Sigmoid colon (tissue), 7 donors: ENCODE results near the gene MTF1. TPM values are rescaled to one million over a fixed set of nuclear protein-coding genes. Genes with fewer than 3 reads are reported as not detected.

Experiments
- DNase-seq: peaks from one replicate; pipeline ENCODE4 v3.0.0-alpha.2; 2019
- H3K27ac ChIP-seq, 4 donors: fragments of 200-600 bp; sonication (generic); one replicate each; pipeline ENCODE4 v1.5.1; 2016 to 2019; ENCODE audit warnings: mild to moderate bottlenecking in 1 of 4
- H3K27me3 ChIP-seq, 3 donors: fragments of 200-600 bp; sonication (generic); one replicate each; pipeline ENCODE4 v1.5.1; 2019; ENCODE audit warnings: mild to moderate bottlenecking in 1 of 3
- H3K36me3 ChIP-seq, 4 donors: fragments of 200-600 bp; sonication (generic); one replicate each; pipeline ENCODE4 v1.5.1; 2016 to 2019
- H3K4me1 ChIP-seq, 4 donors: fragments of 200-600 bp; sonication (generic); one replicate each; pipeline ENCODE4 v1.5.1; 2017 to 2019
- H3K4me3 ChIP-seq, 4 donors: fragments of 200-600 bp; sonication (generic); one replicate each; pipeline ENCODE4 v1.5.1; 2017 to 2019; ENCODE audit warnings: mild to moderate bottlenecking in 2 of 4, moderate library complexity in 1 of 4
- H3K9me3 ChIP-seq, 4 donors: fragments of 200-600 bp in 3 of 4; sonication (generic) in 3 of 4; one replicate each; pipeline versions ENCODE4 v1.5.1 to v1.6.1; 2013 to 2019
- CTCF ChIP-seq, 4 experiments: fragments of 450-650 bp in 3 of 4; fragments of 200-600 bp in 1 of 4; IDR thresholded peaks; one replicate each; pipeline ENCODE4 v1.5.1; 2016 to 2019; ENCODE audit warnings: antibody characterized with exemption in 4 of 4, mild to moderate bottlenecking in 3 of 4, moderate library complexity in 2 of 4
- EP300 ChIP-seq, 4 donors: sonication (generic); formaldehyde crosslinking; IDR thresholded peaks; one replicate each; pipeline ENCODE4 v1.6.1; 2017; ENCODE audit warnings: antibody characterized with exemption in 4 of 4
- POLR2A ChIP-seq, 2 donors: fragments of 450-650 bp; IDR thresholded peaks; one replicate each; pipeline ENCODE4 v1.6.1; 2016; ENCODE audit warnings: antibody characterized with exemption in 2 of 2, mild to moderate bottlenecking in 2 of 2, moderate library complexity in 2 of 2
- POLR2AphosphoS5 ChIP-seq, 4 donors: sonication (generic); formaldehyde crosslinking; IDR thresholded peaks; one replicate each; pipeline ENCODE4 v1.6.1; 2017; ENCODE audit warnings: antibody characterized with exemption in 4 of 4
- WGBS, 2 donors: extraction: QIAGEN DNeasy Blood & Tissue Kit; methylation state at CpG; one replicate each; pipeline ENCODE4 v1.1.7; 2013; 5-methylcytosine and 5-hydroxymethylcytosine counted together
- intact Hi-C: fragments of 100-400 bp; cut with DNase I; formaldehyde crosslinking; loops from one replicate; pipeline ENCODE4 v1.15.1; 2023
- polyA plus RNA-seq, 3 donors: library from polyadenylated mRNA; stranded (reverse); fragments of 200-250 nt; gene quantifications; one replicate each; pipeline ENCODE4 v1.2.3, GENCODE V29; 2013
- total RNA-seq, 4 donors: library from RNA; depleted of rRNA; stranded (reverse); fragments of >200 nt; gene quantifications; one replicate each; pipeline ENCODE4 v1.1.0, GENCODE V29; 2016
- donor health status: healthy with polysubstance abuse.
- donor health status: Bipolar disorder and iron deficiency.
- donor health status: healthy.

The MTF1 gene
- total and polyA plus RNA-seq, 7 donors = 2.4 to 8.6 (median 4.4) TPM

GRCh38 chr1:37767488-37767887 is 91.9 kb downstream of the MTF1 start:
- no peak for DNase-seq
- Histone ChIP-seq H3K4me3 (no peak overlapping the region), H3K4me1 (no peaks in the 10 kb centered on the region), H3K9me3 (no peaks in the 10 kb centered on the region), H3K27me3 (peaks cover 23 to 77% (median 40%) of the 10 kb centered on the region in 3 donors), H3K27ac (no peak overlapping the region), H3K36me3 (no peaks in the 10 kb centered on the region)
- WGBS, 2 donors = 8 to 35% methylated on average over 2 of the region's 2 CpGs
- intact Hi-C loops = no loop called here
- TF ChIP-seq CTCF (IDR thresholded peaks at IDR 0.05) = no peak
- no peak for TF ChIP-seq EP300 (IDR thresholded peaks at IDR 0.05)
- no peak for TF ChIP-seq POLR2A (IDR thresholded peaks at IDR 0.05)
- TF ChIP-seq POLR2AphosphoS5 (IDR thresholded peaks at IDR 0.05) = no peak

GRCh38 chr1:37765916-37766664 is 93.3 kb downstream of the MTF1 start:
- H3K27ac ChIP-seq = no peak overlapping the region
- DNase-seq = no peak
- H3K4me1 ChIP-seq = no peaks in the 10 kb centered on the region
- H3K4me3 ChIP-seq = no peak overlapping the region
- H3K36me3 ChIP-seq = no peaks in the 10 kb centered on the region
- H3K9me3 ChIP-seq = no peaks in the 10 kb centered on the region
- H3K27me3 ChIP-seq = peaks cover 23 to 91% (median 48%) of the 10 kb centered on the region in 3 donors
- intact Hi-C loops = no loop called here
- WGBS, 2 donors = 5 to 10% methylated on average over 27 of the region's 27 CpGs
- TF ChIP-seq POLR2AphosphoS5 (IDR thresholded peaks at IDR 0.05) (no peak), CTCF (IDR thresholded peaks at IDR 0.05) (no peak), POLR2A (IDR thresholded peaks at IDR 0.05) (no peak), EP300 (IDR thresholded peaks at IDR 0.05) (no peak)

GRCh38 chr1:37764888-37765441 is 94.4 kb downstream of the MTF1 start, which contains the start of gene EPHA10:
EPHA10 (minus strand) TSS chr1:37765120; CDS start chr1:37765066, 54 bp downstream.
- no peak within 1 kb of the TSS for H3K4me3 ChIP-seq
- H3K9me3 ChIP-seq = no peaks in the 10 kb centered on the region
- TF ChIP-seq POLR2A (IDR thresholded peaks at IDR 0.05) = no peak
- no peak for TF ChIP-seq CTCF (IDR thresholded peaks at IDR 0.05)
- TF ChIP-seq EP300 (IDR thresholded peaks at IDR 0.05) = no peak
- TF ChIP-seq POLR2AphosphoS5 (IDR thresholded peaks at IDR 0.05) = no peak
- H3K27ac ChIP-seq = no peak within 1 kb of the TSS
- DNase-seq = no peak
- 7 to 20% methylated on average over 33 of the region's 33 CpGs for WGBS, 2 donors
- intact Hi-C loops = no loop called here
- peaks cover 23 to 86% (median 48%) of the 10 kb centered on the region in 3 donors for H3K27me3 ChIP-seq
- H3K4me1 ChIP-seq = no peaks in the 10 kb centered on the region
- H3K36me3 ChIP-seq = no peaks in the 10 kb centered on the region

GRCh38 chr1:37764414-37764825 is 95.0 kb downstream of the MTF1 start:
- 7 to 17% methylated on average over 29 of the region's 29 CpGs for WGBS, 2 donors
- Histone ChIP-seq H3K27ac (no peak overlapping the region), H3K4me1 (no peaks in the 10 kb centered on the region), H3K36me3 (no peaks in the 10 kb centered on the region), H3K9me3 (no peaks in the 10 kb centered on the region), H3K4me3 (no peak overlapping the region), H3K27me3 (peaks cover 23 to 91% (median 48%) of the 10 kb centered on the region in 3 donors)
- no peak for DNase-seq
- intact Hi-C loops = no loop called here
- TF ChIP-seq POLR2AphosphoS5 (IDR thresholded peaks at IDR 0.05) = no peak
- no peak for TF ChIP-seq EP300 (IDR thresholded peaks at IDR 0.05)
- TF ChIP-seq POLR2A (IDR thresholded peaks at IDR 0.05) = no peak
- TF ChIP-seq CTCF (IDR thresholded peaks at IDR 0.05) = no peak
